ENCODE measurements around the gene CBX5. TPM values are rescaled to one million over a fixed set of nuclear protein-coding genes. Genes with fewer than 3 reads are reported as not detected.

CBX5 gene
- total and polyA plus RNA-seq, 2 experiments from 2014 or later, result 29.6 to 37.6 TPM

DNA sequence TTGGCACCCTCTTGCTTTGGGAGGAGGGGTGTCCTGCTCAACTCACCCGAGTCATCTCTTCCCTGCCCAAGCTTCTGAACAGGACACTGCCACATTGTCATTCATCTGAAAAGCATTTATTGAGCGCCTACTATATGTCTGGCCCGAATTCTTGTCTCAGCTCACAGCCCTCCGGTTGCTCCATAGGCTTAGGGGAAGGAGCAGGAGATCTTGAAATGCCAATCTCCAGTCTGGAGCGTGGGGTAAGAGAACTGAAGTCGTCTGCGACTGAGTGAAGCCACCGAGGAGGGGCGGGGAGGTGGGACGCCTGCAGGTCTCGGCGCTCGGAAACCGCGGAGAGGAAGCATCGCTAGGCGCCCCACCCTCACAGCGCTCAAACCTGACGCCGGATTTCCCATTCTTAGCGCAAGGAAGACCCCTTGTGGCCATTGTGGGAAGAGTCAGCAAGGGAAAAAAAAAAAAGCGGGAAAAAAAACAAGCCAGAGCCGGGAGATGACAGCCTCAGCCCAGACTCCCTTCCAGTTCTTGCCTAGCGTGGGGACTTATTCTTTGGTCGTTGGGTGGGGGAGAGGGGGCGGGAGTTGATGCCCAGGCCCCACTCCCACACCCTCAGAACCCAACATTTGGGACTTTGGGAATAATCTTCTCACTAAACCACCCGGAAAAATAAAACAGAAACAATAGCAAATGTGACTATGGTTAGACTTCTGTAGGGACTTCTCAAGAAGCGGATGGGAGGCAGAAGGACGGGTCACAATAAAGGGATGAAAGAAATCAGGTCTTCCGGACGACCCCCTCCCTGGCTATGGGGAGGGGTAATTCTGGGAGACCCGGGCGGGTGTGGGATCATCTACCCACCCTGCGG is 62.9 kb downstream of the CBX5 start:
- Histone ChIP-seq H3K79me2 (ENCODE audit: insufficient read depth) (no peaks in the 10 kb centered on the region), H3F3A (ENCODE audit: insufficient read depth) (peaks cover 5% of the 10 kb centered on the region), H3K9me3 (ENCODE audit: low read depth) (no peaks in the 10 kb centered on the region), H2AFZ (peak overlapping the region; percentile 82), H4K20me1 (ENCODE audit: insufficient read depth) (no peaks in the 10 kb centered on the region), H3K4me3 (peak overlapping the region; percentile 69), H3K27me3 (replicated peaks; ENCODE audit: insufficient read depth) (no peaks in the 10 kb centered on the region), H3K4me1 (ENCODE audit: insufficient read depth) (peaks cover 13% of the 10 kb centered on the region), H3K27ac (no peak overlapping the region), H3K4me2 (ENCODE audit: unreplicated experiment) (peak overlapping the region; percentile 97), H3K9me2 (ENCODE audit: insufficient read depth) (no peaks in the 10 kb centered on the region), H3K9ac (peak overlapping the region; percentile 56), H3K36me3 (ENCODE audit: low read depth) (no peaks in the 10 kb centered on the region)
- no peak for TF ChIP-seq EZH2phosphoT487 (IDR thresholded peaks at IDR 0.05; ENCODE audit: insufficient read depth, low read depth)
- TF ChIP-seq EZH2 (IDR thresholded peaks at IDR 0.05; ENCODE audit: insufficient read depth, poor library complexity, severe bottlenecking), result no peak
- peak; percentile 89 for DNase-seq
- WGBS, 2 experiments (ENCODE audit: low coverage in 1 of 2, low lambda C conversion rate in 2 of 2, missing lambda C conversion rate in 2 of 2), result 0 to 2% methylated on average over 28 to 34 of the region's 34 CpGs
- in situ Hi-C loops (cut with MboI), result no loop called here

DNA sequence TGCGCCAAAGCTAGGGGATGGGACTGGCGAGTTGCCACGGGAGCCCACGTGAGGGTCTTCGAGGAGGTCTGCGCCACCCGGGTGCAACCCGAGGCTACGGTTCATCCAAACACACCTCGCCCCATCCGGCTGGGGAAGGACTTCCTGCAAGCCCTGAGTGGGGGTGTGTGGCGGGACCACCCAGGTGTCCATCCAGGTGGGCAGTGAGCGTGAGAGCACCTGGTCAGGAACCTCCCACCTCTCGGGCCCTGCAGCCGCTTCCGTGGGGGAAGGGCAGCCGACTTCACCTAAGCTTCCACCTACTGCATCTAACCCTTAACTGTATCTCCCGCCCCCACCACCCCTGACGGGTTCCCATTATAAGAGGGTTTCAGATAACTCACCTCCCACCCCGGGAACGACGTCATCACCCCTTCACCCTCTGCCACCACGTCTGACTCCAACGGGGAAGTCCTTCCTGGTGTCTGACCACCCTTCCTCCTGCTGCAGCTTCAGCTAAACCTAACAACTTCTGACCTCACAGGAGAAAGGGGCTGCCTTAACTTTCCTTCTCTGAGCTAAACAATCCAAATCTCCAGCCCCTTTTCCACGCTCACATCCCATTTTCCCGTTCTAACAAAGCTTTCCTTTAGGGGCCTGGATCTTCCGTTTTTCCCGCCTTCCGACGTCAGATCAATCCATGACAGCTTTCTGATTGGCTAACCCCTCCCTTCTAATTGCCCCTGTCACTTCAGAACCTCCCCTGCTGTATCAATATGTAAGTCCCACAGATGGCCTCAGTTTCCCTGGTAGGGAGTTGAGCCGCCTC is 63.7 kb downstream of the CBX5 start:
- Histone ChIP-seq H2AFZ (peak overlapping the region; percentile 82), H3K9ac (no peak overlapping the region), H4K20me1 (ENCODE audit: insufficient read depth) (no peaks in the 10 kb centered on the region), H3K4me1 (ENCODE audit: insufficient read depth) (peaks cover 6% of the 10 kb centered on the region), H3K27ac (no peak overlapping the region), H3K27me3 (replicated peaks; ENCODE audit: insufficient read depth) (no peaks in the 10 kb centered on the region), H3K4me2 (ENCODE audit: unreplicated experiment) (peak overlapping the region; percentile 97), H3K9me3 (ENCODE audit: low read depth) (no peaks in the 10 kb centered on the region), H3K9me2 (ENCODE audit: insufficient read depth) (no peaks in the 10 kb centered on the region), H3K36me3 (ENCODE audit: low read depth) (no peaks in the 10 kb centered on the region), H3K79me2 (ENCODE audit: insufficient read depth) (no peaks in the 10 kb centered on the region), H3F3A (ENCODE audit: insufficient read depth) (peaks cover 5% of the 10 kb centered on the region; the same call in 1 of the 2 replicates), H3K4me3 (peak overlapping the region; percentile 69; the same call in 1 of the 2 replicates)
- no peak for DNase-seq
- TF ChIP-seq EZH2 (IDR thresholded peaks at IDR 0.05; ENCODE audit: insufficient read depth, poor library complexity, severe bottlenecking), result no peak
- no peak for TF ChIP-seq EZH2phosphoT487 (IDR thresholded peaks at IDR 0.05; ENCODE audit: insufficient read depth, low read depth)
- in situ Hi-C loops (cut with MboI), result no loop called here
- WGBS, 2 experiments (ENCODE audit: low coverage in 1 of 2, low lambda C conversion rate in 2 of 2, missing lambda C conversion rate in 2 of 2), result 17 to 19% methylated on average over 31 of the region's 31 CpGs

DNA sequence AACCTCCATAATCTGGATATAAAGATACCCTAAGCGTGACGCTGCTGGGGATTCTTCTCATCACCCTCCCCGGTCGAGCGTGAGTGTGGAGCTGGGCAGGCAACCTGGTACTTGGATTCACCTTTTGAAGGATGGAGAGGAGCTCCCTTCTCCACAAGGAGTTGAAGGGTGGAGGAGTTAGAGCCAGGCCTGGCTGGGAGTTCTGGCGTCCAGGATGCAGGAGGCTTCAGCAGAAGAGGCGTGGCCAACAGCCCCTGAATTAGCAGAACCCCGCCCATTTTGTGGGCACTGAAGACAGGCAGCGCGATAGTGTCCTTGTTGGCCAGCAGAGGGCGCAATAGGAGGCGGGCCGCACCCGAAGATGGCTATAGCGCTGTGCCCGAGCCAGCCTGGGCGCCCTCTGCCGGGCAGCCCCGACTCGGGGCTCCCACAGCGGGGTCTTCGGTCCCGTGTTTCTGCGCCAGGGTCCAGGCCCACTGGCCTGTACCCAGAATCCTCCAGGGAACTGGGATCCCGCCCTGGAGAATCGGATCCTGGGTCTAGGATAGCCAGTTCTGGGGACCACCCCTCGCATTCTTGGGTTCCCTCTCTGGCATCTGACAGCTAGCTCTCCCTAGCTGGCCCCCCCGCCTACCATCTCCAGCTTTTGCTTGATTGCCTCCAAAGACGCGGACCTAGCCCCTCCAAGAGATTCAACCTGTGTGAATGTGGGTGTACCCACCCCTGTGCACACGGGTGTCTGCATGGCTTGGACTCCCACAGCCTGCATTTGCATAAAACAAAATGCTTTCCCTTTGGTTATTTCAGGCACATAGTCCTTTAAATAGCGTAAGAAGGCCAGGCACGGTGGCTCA is 65.1 kb downstream of the CBX5 start:
- Histone ChIP-seq H3K4me3 (peak overlapping the region; percentile 61), H3K79me2 (ENCODE audit: insufficient read depth) (no peaks in the 10 kb centered on the region), H3F3A (ENCODE audit: insufficient read depth) (peaks cover 5% of the 10 kb centered on the region; the same call in 1 of the 2 replicates), H3K4me1 (ENCODE audit: insufficient read depth) (peaks cover 6% of the 10 kb centered on the region), H3K9me2 (ENCODE audit: insufficient read depth) (no peaks in the 10 kb centered on the region), H3K27me3 (replicated peaks; ENCODE audit: insufficient read depth) (no peaks in the 10 kb centered on the region), H3K9me3 (ENCODE audit: low read depth) (no peaks in the 10 kb centered on the region), H3K4me2 (ENCODE audit: unreplicated experiment) (peak overlapping the region; percentile 82), H3K9ac (no peak overlapping the region), H4K20me1 (ENCODE audit: insufficient read depth) (no peaks in the 10 kb centered on the region), H3K27ac (no peak overlapping the region), H3K36me3 (ENCODE audit: low read depth) (no peaks in the 10 kb centered on the region), H2AFZ (peak overlapping the region; percentile 72)
- 18 to 21% methylated on average over 23 to 30 of the region's 33 CpGs for WGBS, 2 experiments (ENCODE audit: low coverage in 1 of 2, low lambda C conversion rate in 2 of 2, missing lambda C conversion rate in 2 of 2)
- in situ Hi-C loops (cut with MboI), result no loop called here
- DNase-seq, result peak; percentile 97
- TF ChIP-seq EZH2 (IDR thresholded peaks at IDR 0.05; ENCODE audit: insufficient read depth, poor library complexity, severe bottlenecking) (no peak), EZH2phosphoT487 (IDR thresholded peaks at IDR 0.05; ENCODE audit: insufficient read depth, low read depth) (no peak)

DNA sequence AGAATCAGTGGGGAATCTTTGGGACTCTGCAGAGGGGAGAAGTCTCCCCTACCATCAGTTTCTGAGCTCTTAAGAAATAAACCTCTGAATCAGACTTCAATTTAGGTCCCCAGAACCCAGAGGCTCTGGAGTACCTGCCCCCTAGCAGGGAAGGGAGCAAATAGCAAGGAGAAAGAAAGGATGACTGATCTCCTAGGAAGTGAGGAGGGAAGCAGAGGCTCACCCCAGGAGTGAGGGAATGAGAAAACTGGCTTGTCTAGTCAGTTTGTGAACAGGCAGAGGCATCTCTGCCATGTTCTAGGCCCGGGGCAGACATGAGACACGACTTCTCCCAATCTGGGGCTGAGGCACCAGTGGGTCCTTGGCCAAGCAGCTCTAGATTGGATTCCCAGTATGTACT is 66.8 kb downstream of the CBX5 start:
- Histone ChIP-seq H3K9me3 (ENCODE audit: low read depth) (no peaks in the 10 kb centered on the region), H3K9ac (no peak overlapping the region), H2AFZ (no peak overlapping the region), H3K4me2 (ENCODE audit: unreplicated experiment) (no peak overlapping the region), H3K27ac (no peak overlapping the region), H3K4me1 (ENCODE audit: insufficient read depth) (peaks cover 6% of the 10 kb centered on the region), H3K79me2 (ENCODE audit: insufficient read depth) (no peaks in the 10 kb centered on the region), H3K4me3 (no peak overlapping the region), H3F3A (ENCODE audit: insufficient read depth) (no peaks in the 10 kb centered on the region), H3K27me3 (replicated peaks; ENCODE audit: insufficient read depth) (no peaks in the 10 kb centered on the region), H4K20me1 (ENCODE audit: insufficient read depth) (no peaks in the 10 kb centered on the region), H3K9me2 (ENCODE audit: insufficient read depth) (no peaks in the 10 kb centered on the region), H3K36me3 (ENCODE audit: low read depth) (no peaks in the 10 kb centered on the region)
- peak; percentile 56 for DNase-seq
- no peak for TF ChIP-seq EZH2phosphoT487 (IDR thresholded peaks at IDR 0.05; ENCODE audit: insufficient read depth, low read depth)
- no peak for TF ChIP-seq EZH2 (IDR thresholded peaks at IDR 0.05; ENCODE audit: insufficient read depth, poor library complexity, severe bottlenecking)
- in situ Hi-C loops (cut with MboI), result no loop called here
- WGBS, 2 experiments (ENCODE audit: low coverage in 1 of 2, low lambda C conversion rate in 2 of 2, missing lambda C conversion rate in 2 of 2), result 79 to 86% methylated on average over 2 of the region's 2 CpGs

Data from GM23248 (cell line).